HG03457 (cell line): ENCODE data around the gene SEPTIN11.
A peak's percentile ranks its signal among the peaks of the same experiment; 100 is the strongest.

Experiments used
- ATAC-seq: cut with Tn5 transposase; IDR thresholded peaks from one replicate; pipeline ENCODE4 v1.9.1; 2021; ENCODE audit warnings: moderate number of reproducible peaks; ENCODE audit not compliant: unreplicated experiment

The SEPTIN11 gene

GRCh38 chr4:76977736-76978350, 28.3 kb downstream of the SEPTIN11 start:
- ATAC-seq = no peak

- no peak for ATAC-seq
These were observed 29.7 kb downstream of the SEPTIN11 start for GRCh38 chr4:76979236-76979635.

GRCh38 chr4:76980261-76980660, 30.7 kb downstream of the SEPTIN11 start:
- no peak for ATAC-seq

- no peak for ATAC-seq
These were observed 32.1 kb downstream of the SEPTIN11 start for GRCh38 chr4:76981644-76982043.

- ATAC-seq = no peak
These were observed 33.4 kb downstream of the SEPTIN11 start for GRCh38 chr4:76982638-76983584.

- ATAC-seq = peak; percentile 53
These were observed 34.6 kb downstream of the SEPTIN11 start for GRCh38 chr4:76984127-76984526.

- no peak for ATAC-seq
These were observed 35.2 kb downstream of the SEPTIN11 start for GRCh38 chr4:76984788-76985211.

GRCh38 chr4:76987153-76987591, 37.6 kb downstream of the SEPTIN11 start:
- ATAC-seq = no peak

GRCh38 chr4:76987685-76988084, 38.1 kb downstream of the SEPTIN11 start:
- ATAC-seq = no peak

GRCh38 chr4:76989391-76990061, 40.0 kb downstream of the SEPTIN11 start:
- no peak for ATAC-seq

GRCh38 chr4:76990288-76991080, 40.9 kb downstream of the SEPTIN11 start:
- ATAC-seq = no peak

GRCh38 chr4:76991161-76991660, 41.7 kb downstream of the SEPTIN11 start:
- ATAC-seq = no peak

GRCh38 chr4:76993787-76994641, 44.5 kb downstream of the SEPTIN11 start:
- peak; percentile 82 for ATAC-seq

- ATAC-seq = no peak
These were observed 46.2 kb downstream of the SEPTIN11 start for GRCh38 chr4:76995776-76996175.

- no peak for ATAC-seq
These were observed 46.9 kb downstream of the SEPTIN11 start for GRCh38 chr4:76996445-76996844.

GRCh38 chr4:76997077-76997476, 47.5 kb downstream of the SEPTIN11 start:
- no peak for ATAC-seq

- no peak for ATAC-seq
These were observed 48.0 kb downstream of the SEPTIN11 start for GRCh38 chr4:76997532-76997931.

GRCh38 chr4:76998251-76998901, 48.8 kb downstream of the SEPTIN11 start:
- ATAC-seq = no peak
